B cell (primary cell): ENCODE results near the gene RNF167. TPM values are rescaled to one million over a fixed set of nuclear protein-coding genes. Genes with fewer than 3 reads are reported as not detected.

ENCODE experiments used
- ATAC-seq: fragments of 200-7000 bp; cut with Tn5 transposase; one replicate; pipeline ENCODE4 v1.10.0; 2021; ENCODE audit warnings: low read depth, mild to moderate bottlenecking, moderate number of reproducible peaks, moderate library complexity
- CTCF ChIA-PET: fragments of 350-600 bp; sonication (Branson Sonifier 250); formaldehyde crosslinking; loops from one replicate; lab custom pipeline; 2021; ENCODE audit warnings: antibody characterized with exemption, inconsistent platforms; lab: Charles Lee
- POLR2A ChIA-PET: fragments of 350-600 bp; sonication (Branson Sonifier 250); formaldehyde crosslinking; loops from one replicate; lab custom pipeline; 2021; ENCODE audit warnings: antibody characterized with exemption; lab: Charles Lee
- DNase-seq: peaks from one replicate; pipeline ENCODE4 v3.0.0; 2013
- H2AFZ ChIP-seq: 2 replicates; pipeline ENCODE4 v1.6.1; 2012; ENCODE audit warnings: mild to moderate bottlenecking, low read depth, low read length; ENCODE audit not compliant: insufficient read depth, poor library complexity, severe bottlenecking
- H3K27ac ChIP-seq, 2 donors: 1 replicate in 1 of 2; 2 replicates in 1 of 2; pipeline ENCODE4 v1.5.1; 2012 to 2013; ENCODE audit warnings: low read length in 2 of 2, mild to moderate bottlenecking in 2 of 2, moderate library complexity in 1 of 2
- H3K27me3 ChIP-seq, 4 experiments: fragments of 200-600 bp in 1 of 4; sonication (generic) in 1 of 4; replicated peaks in 1 of 4; 1 replicate in 2 of 4; 2 replicates in 2 of 4; pipeline versions ENCODE4 v1.6.1 to v1.7.0; 2013 to 2016; ENCODE audit warnings: low read length in 3 of 4, mild to moderate bottlenecking in 2 of 4, mixed read lengths in 1 of 4, moderate library complexity in 1 of 4; ENCODE audit not compliant: insufficient read depth in 4 of 4, control insufficient read depth in 3 of 4; ENCODE audit errors: control extremely low read depth in 1 of 4
- H3K36me3 ChIP-seq, 2 experiments: replicated peaks in 1 of 2; 1 replicate in 1 of 2; 2 replicates in 1 of 2; pipeline versions ENCODE4 v1.6.1 to v1.7.1; 2013; ENCODE audit warnings: low read length in 1 of 2; ENCODE audit not compliant: insufficient read depth in 2 of 2, control insufficient read depth in 1 of 2; ENCODE audit errors: control extremely low read depth in 1 of 2, extremely low read depth in 1 of 2
- H3K4me1 ChIP-seq, 2 donors: fragments of 200-600 bp in 1 of 2; sonication (generic) in 1 of 2; 1 replicate in 1 of 2; 2 replicates in 1 of 2; pipeline versions ENCODE4 v1.5.1 to v1.6.1; 2013 to 2017; ENCODE audit warnings: low read length in 2 of 2; ENCODE audit not compliant: control insufficient read depth in 2 of 2, insufficient read depth in 2 of 2
- H3K4me2 ChIP-seq: replicated peaks from 2 replicates; pipeline ENCODE3; 2012; ENCODE audit warnings: mild to moderate bottlenecking, low read depth, low read length; ENCODE audit not compliant: poor library complexity, severe bottlenecking
- H3K4me3 ChIP-seq, 5 experiments: fragments of 200-600 bp in 1 of 5; sonication (generic) in 1 of 5; 1 replicate in 3 of 5; 2 replicates in 2 of 5; pipeline versions ENCODE4 v1.5.1 to v1.7.0; 2011 to 2016; ENCODE audit warnings: low read length in 4 of 5, mild to moderate bottlenecking in 4 of 5, low read depth in 2 of 5, control low read depth in 1 of 5, moderate library complexity in 1 of 5; ENCODE audit not compliant: insufficient read depth in 1 of 5; ENCODE audit errors: control extremely low read depth in 1 of 5, extremely low read depth in 1 of 5
- H3K79me2 ChIP-seq: fragments of 200-600 bp; sonication (generic); one replicate; pipeline ENCODE4 v1.6.0; 2016; ENCODE audit warnings: low read length; ENCODE audit not compliant: control insufficient read depth, insufficient read depth
- H3K9ac ChIP-seq: fragments of 200-600 bp; sonication (generic); 2 replicates; pipeline ENCODE4 v1.6.1; 2017; ENCODE audit warnings: mild to moderate bottlenecking, low read length, moderate library complexity
- H3K9me3 ChIP-seq, 3 donors: one replicate each; pipeline versions ENCODE4 v1.6.1 to v1.7.1; 2013; ENCODE audit warnings: low read length in 2 of 3; ENCODE audit not compliant: control insufficient read depth in 2 of 3, insufficient read depth in 1 of 3; ENCODE audit errors: control extremely low read depth in 1 of 3
- H4K20me1 ChIP-seq: 2 replicates; pipeline ENCODE4 v1.6.0; 2012; ENCODE audit warnings: mild to moderate bottlenecking, low read length; ENCODE audit not compliant: insufficient read depth, control insufficient read depth, poor library complexity, severe bottlenecking
- H3K27ac Mint-ChIP-seq: one replicate; pipeline ENCODE4 v1.8.0; 2021; ENCODE audit warnings: mixed read lengths
- H3K27me3 Mint-ChIP-seq: one replicate; pipeline ENCODE4 v1.8.0; 2021; ENCODE audit warnings: mixed read lengths
- H3K4me1 Mint-ChIP-seq: one replicate; pipeline ENCODE4 v1.8.0; 2021; ENCODE audit warnings: mixed read lengths
- H3K4me3 Mint-ChIP-seq: one replicate; pipeline ENCODE4 v1.8.0; 2021; ENCODE audit warnings: mixed read lengths
- H3K9me3 Mint-ChIP-seq: one replicate; pipeline ENCODE4 v1.8.0; 2022; ENCODE audit warnings: mixed read lengths; ENCODE audit not compliant: insufficient read depth
- EZH2 ChIP-seq: IDR thresholded peaks from 2 replicates; pipeline ENCODE4 v1.6.1; 2012; ENCODE audit warnings: borderline replicate concordance, low read depth, mild to moderate bottlenecking, moderate library complexity, low read length; ENCODE audit not compliant: insufficient read depth, poor library complexity, severe bottlenecking
- WGBS: methylation state at CpG from one replicate; pipeline ENCODE4 v1.1.5; 2013; ENCODE audit warnings: missing lambda C conversion rate; ENCODE audit not compliant: insufficient coverage; 5-methylcytosine and 5-hydroxymethylcytosine counted together
- intact Hi-C: fragments of 100-400 bp; cut with micrococcal nuclease; formaldehyde crosslinking; loops from one replicate; pipeline ENCODE4 v1.10.0; 2022
- polyA plus RNA-seq: library from polyadenylated mRNA; depleted of rRNA; stranded (reverse); fragments of >200 nt; gene quantifications from 2 replicates; pipeline ENCODE4 v1.2.3, GENCODE V29; 2012
- total RNA-seq, 2 donors: library from RNA; stranded (reverse); fragments of 120-200 nt in 1 of 2; gene quantifications; 1 replicate in 1 of 2; 2 replicates in 1 of 2; pipeline versions ENCODE4 v1.2.3 to v1.2.4, GENCODE V29; 2013 to 2022
- TF ChIP-seq, protein P1 (sequence below): fragments of 200-600 bp; IDR thresholded peaks from one replicate; pipeline ENCODE4 v1.8.0; 2022; ENCODE audit warnings: antibody characterized with exemption, mild to moderate bottlenecking

The RNF167 gene
- total and polyA plus RNA-seq, 2 donors (not counting 1 experiment from before 2014, with no cell fraction given): 143 to 186 TPM

DNA sequence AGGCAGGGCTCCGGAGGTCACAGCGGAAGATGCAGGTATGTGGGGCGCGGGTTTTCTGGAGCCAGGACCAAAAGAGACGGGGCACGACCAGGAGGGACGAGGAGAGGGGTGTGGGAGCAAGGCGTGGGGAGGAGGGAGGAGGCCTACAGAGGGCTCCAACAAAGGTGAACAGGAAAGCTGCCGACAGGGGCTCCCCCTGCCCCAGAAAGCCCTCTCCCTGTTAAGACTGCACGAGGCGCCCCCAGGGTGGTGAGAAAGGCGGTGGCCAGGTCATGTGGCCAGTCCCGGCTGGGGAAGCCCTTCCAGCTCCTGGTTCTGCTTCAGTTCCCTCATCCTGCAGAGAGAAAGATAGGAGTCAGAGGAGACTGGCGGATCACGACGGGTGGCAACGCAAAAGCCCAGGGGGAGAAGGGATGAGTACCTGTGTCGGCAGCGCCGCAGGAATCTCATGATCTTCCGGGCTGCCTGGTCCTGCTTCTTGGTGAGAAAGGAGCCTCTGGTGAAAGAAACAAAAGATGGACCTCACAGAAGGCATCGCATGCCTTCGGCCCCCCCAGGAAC is 28.5 kb downstream of the RNF167 start:
- Mint-ChIP-seq H3K4me1 (peaks cover 15% of the 10 kb centered on the region), H3K27ac (no peak overlapping the region), H3K27me3 (no peaks in the 10 kb centered on the region), H3K9me3 (no peaks in the 10 kb centered on the region), H3K4me3 (no peak overlapping the region)
- TF ChIP-seq EZH2: no peak
- TF ChIP-seq, protein P1, sequence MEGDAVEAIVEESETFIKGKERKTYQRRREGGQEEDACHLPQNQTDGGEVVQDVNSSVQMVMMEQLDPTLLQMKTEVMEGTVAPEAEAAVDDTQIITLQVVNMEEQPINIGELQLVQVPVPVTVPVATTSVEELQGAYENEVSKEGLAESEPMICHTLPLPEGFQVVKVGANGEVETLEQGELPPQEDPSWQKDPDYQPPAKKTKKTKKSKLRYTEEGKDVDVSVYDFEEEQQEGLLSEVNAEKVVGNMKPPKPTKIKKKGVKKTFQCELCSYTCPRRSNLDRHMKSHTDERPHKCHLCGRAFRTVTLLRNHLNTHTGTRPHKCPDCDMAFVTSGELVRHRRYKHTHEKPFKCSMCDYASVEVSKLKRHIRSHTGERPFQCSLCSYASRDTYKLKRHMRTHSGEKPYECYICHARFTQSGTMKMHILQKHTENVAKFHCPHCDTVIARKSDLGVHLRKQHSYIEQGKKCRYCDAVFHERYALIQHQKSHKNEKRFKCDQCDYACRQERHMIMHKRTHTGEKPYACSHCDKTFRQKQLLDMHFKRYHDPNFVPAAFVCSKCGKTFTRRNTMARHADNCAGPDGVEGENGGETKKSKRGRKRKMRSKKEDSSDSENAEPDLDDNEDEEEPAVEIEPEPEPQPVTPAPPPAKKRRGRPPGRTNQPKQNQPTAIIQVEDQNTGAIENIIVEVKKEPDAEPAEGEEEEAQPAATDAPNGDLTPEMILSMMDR: no peak
- peak overlapping the region; percentile 67 to 92 (median 75) for H3K4me3 ChIP-seq
- H3K79me2 ChIP-seq: peaks cover 26% of the 10 kb centered on the region
- DNase-seq (no peak), ATAC-seq (no peak)
- H4K20me1 ChIP-seq: no peaks in the 10 kb centered on the region
- H2AFZ ChIP-seq: peak overlapping the region; percentile 75
- H3K9ac ChIP-seq: peak overlapping the region; percentile 73
- CTCF ChIA-PET: interaction anchor here (0.5 to 4.3 kb wide), 6 partner anchors 10 to 67 kb away, joined by 3 to 32 read pairs (median 4); partner anchors contain the start of genes CAMTA2, RNF167, SLC25A11 and SLC52A1
- H3K27ac ChIP-seq: peak overlapping the region; percentile 58 to 68
- 65% methylated on average over 22 of the region's 23 CpGs for WGBS
- intact Hi-C loops: loop anchor here (5.0 kb wide), 1 partner anchor 49 kb away; no protein-coding TSS in a partner anchor
- H3K9me3 ChIP-seq: no peaks in the 10 kb centered on the region
- H3K27me3 ChIP-seq: no peaks in the 10 kb centered on the region
- H3K4me1 ChIP-seq: peaks cover 17 to 22% of the 10 kb centered on the region in 2 donors
- H3K4me2 ChIP-seq: peak overlapping the region; percentile 85
- H3K36me3 ChIP-seq: peaks cover 0 to 17% of the 10 kb centered on the region in 2 experiments
- POLR2A ChIA-PET: interaction anchor here (1.1 to 4.7 kb wide), 5 partner anchors 20 to 69 kb away, joined by 5 to 81 read pairs (median 13); partner anchors contain the start of genes C17orf107, PFN1, RNF167 and SLC25A11

DNA sequence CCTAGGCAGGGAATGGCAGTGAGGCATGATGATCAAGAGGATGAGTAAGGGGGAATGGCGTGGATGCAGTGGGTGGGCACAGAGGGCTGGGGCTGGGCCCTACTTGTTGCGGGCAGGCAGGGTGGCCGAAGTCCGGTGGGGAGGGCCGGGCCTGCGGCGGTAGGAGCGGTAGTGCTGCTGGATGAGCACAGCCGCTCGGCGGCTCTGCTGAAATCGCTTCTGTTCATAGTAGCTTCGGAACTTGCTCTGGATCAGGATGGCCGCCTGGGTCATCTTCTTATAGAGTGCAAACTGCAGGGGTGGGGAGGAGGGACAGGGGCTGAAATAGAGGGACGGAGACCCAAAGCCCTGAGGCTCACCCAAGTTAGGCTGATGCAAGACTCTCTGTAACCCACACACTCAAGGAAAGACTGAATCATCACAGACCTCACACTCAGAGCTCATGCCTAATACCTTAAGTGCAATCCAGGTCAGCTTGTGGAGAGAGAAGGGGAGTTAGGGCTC is 29.0 kb downstream of the RNF167 start:
- no peaks in the 10 kb centered on the region for H4K20me1 ChIP-seq
- ChIA-PET CTCF (interaction anchor here (1.1 to 4.3 kb wide), 4 partner anchors 9 to 61 kb away, joined by 4 to 32 read pairs (median 4); partner anchors contain the start of genes RNF167 and SLC25A11), POLR2A (interaction anchor here (4.7 kb wide), 1 partner anchor 21 kb away, joined by 81 read pairs; the partner anchor contains the start of gene PFN1)
- peak overlapping the region; percentile 82 for H3K27ac Mint-ChIP-seq
- no peak overlapping the region for H3K4me3 ChIP-seq
- no peak overlapping the region for H3K4me3 Mint-ChIP-seq
- peak overlapping the region; percentile 85 for H3K4me2 ChIP-seq
- H3K27me3 Mint-ChIP-seq: no peaks in the 10 kb centered on the region
- peaks cover 26% of the 10 kb centered on the region for H3K79me2 ChIP-seq
- peaks cover 0 to 21% of the 10 kb centered on the region in 2 experiments for H3K36me3 ChIP-seq
- H3K4me1 ChIP-seq: peaks cover 17 to 22% of the 10 kb centered on the region in 2 donors
- TF ChIP-seq, protein P1: no peak
- no peak for TF ChIP-seq EZH2
- H3K27me3 ChIP-seq: no peaks in the 10 kb centered on the region
- no peaks in the 10 kb centered on the region for H3K9me3 ChIP-seq
- DNase-seq: no peak
- no peak overlapping the region for H3K27ac ChIP-seq
- no peak for ATAC-seq
- peaks cover 15% of the 10 kb centered on the region for H3K4me1 Mint-ChIP-seq
- H3K9me3 Mint-ChIP-seq: no peaks in the 10 kb centered on the region
- intact Hi-C loops: loop anchor here (5.0 kb wide), 1 partner anchor 48 kb away; no protein-coding TSS in a partner anchor
- no peak overlapping the region for H3K9ac ChIP-seq
- WGBS: over 99% methylated on average over 13 of the region's 15 CpGs
- H2AFZ ChIP-seq: no peak overlapping the region
